Amygdala (tissue), 56 donors: ENCODE results near the gene AK4.

Experiments used
- DNase-seq, 56 donors: peaks; one replicate each; lab custom pipeline; 2025; lab: John Stamatoyannopoulos, UW

The AK4 gene

GRCh38 chr1:65209005-65209885, 61.2 kb downstream of the AK4 start:
- DNase-seq = peak in 7 of 56 donors; percentile 1 to 51 (median 13)

DNA sequence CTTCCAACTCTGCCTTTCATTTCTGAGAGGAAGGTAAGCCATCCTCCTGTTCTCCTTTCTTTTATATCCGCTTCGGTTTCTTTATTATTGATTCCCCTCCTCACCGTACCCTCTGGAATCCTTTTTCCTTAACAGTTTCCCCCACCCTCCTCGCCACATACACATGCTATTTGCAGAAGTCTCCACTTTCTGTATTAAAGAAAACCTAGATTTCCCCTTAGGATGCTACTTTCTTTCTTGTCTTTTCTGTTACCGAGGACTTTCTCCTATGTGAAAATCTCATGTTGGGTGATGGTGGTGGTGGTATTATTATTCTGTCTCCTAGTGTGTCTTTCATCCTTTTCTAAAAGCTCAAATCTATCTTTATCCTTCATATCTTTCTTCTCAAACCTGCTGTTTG, 62.3 kb downstream of the AK4 start:
- DNase-seq = no peak

DNA sequence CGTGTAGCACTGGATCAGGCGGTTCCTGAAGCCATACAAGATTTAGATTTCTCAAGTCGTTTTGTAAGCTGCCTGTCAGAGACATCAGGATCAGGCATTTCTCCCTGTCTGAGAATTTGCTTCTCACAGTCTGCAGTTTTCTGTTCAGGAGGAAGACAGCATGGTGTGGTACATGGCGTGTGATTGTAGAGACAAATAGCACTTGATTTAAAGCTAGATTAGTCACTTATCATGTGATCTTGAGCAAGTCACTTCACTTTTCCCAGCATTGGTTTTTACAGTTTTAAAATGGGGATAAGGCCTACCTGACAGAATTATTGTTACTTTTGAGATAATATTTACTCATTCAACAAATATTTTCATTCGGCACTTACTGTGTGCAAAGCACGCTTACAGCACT, 63.3 kb downstream of the AK4 start:
- no peak for DNase-seq

- DNase-seq = no peak
Observed at GRCh38 chr1:65213271-65214023, 65.4 kb downstream of the AK4 start.

DNA sequence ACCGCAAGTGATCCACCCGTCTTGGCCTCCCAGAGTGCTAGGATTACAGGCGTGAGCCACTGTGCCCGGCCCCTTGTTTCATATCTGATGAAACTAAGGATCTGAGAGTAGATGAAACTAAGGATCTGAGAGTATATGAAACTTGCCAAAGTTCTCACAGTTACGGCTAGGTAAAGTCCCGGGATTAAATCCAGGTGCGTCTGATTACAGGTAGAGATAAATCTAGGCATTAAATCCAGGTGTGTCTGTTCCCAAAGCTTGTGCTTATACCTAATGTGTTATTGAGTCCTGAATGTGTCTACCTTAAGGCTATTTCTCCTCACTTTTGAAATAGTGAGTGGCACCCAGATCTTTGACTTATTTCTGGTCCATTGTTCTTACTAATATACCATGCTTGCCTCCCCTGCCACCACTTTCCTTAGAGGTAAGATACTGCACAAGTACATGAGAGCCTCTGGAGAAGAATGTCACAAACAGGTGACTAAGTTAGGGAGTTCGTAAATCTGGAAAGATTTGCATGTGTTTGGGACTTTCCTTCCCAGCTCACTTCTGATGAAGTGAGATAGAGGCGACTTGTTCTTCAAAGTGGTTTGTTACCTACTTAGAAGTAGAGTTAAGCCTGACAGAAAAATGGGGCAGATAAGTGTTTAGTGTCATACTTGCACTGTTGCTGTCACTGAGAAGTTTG, 66.5 kb downstream of the AK4 start:
- no peak for DNase-seq

DNA sequence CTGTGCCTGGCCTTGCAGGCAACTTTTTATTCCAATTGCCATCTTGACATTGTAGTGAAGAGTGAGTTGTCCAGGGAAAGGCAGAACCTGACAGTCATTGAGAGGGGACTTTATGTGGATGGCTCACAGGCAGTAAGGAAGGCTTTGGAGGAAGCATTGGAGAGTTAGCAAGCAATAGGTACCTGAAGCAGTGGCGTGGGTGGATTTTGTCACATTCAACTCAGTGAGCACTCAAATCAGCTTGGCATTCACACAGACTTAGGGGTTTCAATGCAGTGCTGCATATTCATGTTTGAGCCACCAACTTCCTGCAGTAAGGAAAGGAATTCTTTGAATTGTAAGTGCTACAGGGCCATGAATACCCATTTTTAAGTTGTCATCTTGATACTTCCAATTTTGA, 69.0 kb downstream of the AK4 start:
- DNase-seq = no peak

DNA sequence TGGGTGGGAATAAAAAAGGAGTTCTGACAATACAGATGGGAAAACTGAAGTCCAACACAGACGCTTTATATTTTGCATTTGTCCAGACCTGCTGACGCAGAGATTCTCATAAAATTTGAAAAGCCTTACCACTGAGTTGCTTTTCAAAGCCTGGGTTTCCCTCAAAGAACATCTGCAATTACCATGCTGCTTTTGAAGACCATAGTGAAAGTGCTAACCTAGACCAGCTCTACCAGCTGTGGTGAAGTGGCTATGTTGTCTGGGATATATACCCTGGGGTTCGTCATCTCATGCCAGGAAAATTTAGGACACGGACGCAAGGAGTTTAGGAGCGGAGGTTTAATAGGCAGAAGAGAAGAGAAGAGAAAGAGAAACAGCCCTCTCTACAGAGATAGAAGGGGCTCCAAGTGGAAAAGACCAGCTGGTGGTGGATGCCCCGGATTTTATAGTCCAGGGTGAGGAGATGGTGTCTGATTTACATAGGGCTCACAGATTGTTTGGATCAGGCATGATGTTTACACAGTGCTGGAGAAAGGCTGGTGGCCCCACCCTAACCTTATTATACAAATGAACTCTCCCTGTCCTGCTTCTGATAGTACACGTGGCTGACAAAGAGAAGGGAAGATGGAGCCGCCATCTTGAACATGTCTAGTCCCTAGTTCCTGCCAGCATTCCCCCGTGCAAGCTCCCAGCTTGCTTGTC, 73.8 kb downstream of the AK4 start:
- DNase-seq = no peak

- no peak for DNase-seq
Observed at GRCh38 chr1:65222340-65222940, 74.4 kb downstream of the AK4 start.

GRCh38 chr1:65224681-65225091, 76.7 kb downstream of the AK4 start:
- DNase-seq = no peak

DNA sequence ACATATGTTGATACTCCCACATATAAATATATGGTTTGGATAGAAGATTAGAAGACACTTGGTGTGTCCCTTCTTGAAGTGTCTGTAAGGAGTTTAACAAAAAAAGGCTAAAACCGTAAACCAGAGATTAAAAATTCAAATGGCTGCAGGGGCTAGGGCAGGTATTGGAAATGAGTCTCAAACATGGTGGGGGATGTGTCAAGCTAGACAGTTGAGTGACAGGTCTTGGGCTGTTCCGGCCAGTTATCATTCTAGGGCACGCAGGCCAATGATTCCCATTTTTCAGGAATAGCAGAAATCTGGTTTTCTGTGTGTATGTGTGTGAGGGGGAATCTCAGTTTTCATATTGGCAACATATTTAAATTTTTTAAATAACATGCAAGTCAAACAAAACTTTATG, 77.2 kb downstream of the AK4 start:
- no peak for DNase-seq

GRCh38 chr1:65229201-65229600, 81.2 kb downstream of the AK4 start:
- DNase-seq = no peak

DNA sequence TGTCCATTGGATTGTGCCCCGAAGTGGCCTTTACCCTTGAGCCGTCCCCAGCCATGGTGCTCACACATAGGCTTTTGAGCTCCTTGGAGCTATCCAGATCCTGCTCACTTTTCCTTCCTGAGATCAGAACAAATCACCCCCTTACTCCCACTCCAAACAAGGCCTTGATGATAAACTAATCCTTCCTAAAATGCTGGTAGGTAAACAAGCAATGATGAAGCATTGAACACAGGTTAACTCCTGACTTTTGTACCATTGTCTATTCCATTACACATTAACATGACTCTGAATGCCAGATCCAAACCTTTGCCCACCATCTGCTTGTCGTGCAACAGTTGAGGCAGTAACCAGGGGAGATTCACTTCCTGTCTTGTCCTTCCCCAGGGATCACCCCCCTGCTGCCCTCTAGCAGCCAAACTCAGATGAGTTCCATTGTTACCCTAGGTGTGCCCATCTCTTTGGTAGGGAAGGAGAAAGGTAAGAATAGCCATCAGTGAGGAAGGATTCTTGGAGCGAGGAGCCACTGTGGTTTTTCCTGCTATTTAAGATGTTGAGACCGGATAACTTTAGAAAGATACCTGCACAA, 81.8 kb downstream of the AK4 start:
- DNase-seq = no peak

DNA sequence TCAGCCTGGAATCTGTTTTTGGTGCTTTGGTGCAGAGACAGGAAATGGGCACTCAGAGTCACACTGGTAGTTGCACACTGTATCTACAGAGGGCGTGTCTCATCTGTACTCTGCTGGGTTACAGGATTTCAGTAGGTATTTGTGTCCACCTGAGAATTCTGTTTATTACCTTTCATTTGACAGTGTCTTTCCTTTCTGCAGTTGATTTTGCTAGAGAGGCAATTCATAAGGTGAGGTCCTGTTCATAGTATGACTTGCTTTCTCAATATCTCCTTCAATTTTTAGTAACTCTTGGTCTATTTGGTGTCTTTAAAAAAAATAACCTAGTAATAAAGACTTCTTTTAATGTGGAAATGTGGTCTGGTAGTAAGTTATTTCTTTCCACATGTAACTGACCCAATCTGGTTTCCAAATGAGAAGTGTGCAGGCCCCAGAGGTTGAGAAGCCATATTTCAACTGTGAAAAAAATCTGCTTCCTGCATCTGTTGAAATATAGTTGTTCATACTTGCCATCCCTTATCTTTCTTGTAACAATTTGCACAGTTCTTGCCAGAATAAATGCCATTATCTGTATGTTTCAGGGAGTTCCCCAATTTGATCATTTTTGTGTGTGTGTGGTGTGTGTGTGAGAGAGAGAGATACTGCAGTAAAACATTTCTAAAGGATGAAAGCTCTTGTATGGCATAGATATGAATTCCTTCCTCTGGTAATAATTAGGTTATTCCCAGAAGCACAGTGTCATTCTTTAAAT, 82.9 kb downstream of the AK4 start:
- no peak for DNase-seq

GRCh38 chr1:65231718-65232330, 83.8 kb downstream of the AK4 start:
- no peak for DNase-seq

DNA sequence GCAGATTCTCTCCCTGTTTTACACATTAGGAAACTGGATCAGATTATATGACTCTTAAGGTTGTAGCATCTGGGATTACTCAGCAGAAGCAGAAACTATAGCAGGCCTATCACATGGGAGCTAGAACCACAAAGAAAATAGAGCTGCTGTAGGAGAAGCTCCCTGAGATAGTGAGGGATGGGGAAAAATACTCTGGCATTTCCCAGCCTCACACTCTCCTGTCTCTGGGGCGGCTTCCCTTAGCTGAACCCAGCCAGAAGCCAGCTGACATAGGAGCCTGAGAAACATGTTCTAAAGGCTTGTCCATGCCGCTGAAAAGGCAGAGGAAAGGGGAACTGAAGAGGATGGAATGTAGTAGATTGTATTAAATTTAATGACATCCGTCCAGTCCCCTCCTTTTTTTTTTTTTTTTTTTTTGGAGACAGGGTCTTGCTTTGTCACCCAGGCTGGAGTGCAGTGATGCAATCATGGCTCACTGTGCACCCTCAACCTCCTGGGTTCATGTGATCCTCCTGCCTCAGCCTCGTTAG, 84.5 kb downstream of the AK4 start:
- no peak for DNase-seq

- no peak for DNase-seq
Observed at GRCh38 chr1:65233782-65234181, 85.8 kb downstream of the AK4 start.

DNA sequence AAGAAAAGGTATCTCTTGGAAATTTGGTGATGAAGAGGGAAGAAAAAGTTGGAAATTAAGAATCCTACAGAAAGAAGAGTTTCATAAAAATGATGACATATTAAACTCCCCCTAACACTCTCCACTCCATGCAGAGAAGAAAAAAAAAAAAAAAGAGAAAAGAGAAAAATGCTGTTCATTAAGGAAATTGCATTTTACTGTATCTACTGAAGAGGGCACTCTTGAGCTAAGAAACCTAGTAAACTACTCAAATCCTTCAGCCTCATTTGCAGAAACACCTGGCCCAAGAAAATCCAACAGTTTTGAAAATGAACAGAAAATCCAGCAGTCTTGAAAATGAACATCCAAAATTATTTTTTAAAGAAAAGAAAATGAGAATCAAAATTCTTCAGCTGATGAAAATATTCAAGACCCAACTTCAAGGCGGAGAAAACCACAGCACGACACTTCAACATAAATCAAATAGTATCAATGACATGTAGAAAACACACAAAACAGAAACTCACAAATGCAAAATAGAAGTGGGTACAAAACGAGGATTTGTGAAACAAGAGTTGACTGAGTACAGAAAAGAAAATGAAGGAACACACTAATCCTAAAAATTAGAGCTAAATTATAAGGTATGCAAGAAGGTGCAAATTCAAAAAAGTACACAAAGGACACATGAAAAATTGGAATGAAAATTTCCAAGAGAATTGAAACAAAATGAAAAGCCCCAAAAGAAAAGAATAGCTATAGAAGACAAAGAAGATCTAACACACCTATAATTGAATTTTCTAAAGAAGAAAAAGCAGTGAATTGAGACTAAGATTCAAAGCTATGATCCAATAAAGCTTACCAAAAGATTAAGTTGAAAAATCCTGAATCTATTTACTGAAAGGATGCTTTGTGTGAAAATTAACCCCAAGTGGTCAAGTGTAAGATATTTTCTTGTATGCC, 88.1 kb downstream of the AK4 start:
- no peak for DNase-seq
